ENCODE results near the gene ALS2CL. TPM values are rescaled to one million over a fixed set of nuclear protein-coding genes. Genes with fewer than 3 reads are reported as not detected.

The ALS2CL gene
- total RNA-seq, 6 experiments from 2014 or later, result 1.7 to 3.9 (median 2.4) TPM

- DNase-seq, result no peak
- Mint-ChIP-seq H3K27me3 (ENCODE audit: insufficient read depth) (peaks cover 36% of the 10 kb centered on the region), H3K4me3 (no peak overlapping the region), H3K36me3 (ENCODE audit: low read depth) (peaks cover 6% of the 10 kb centered on the region; the same call in 1 of the 2 replicates), H3K4me1 (ENCODE audit: low read depth) (peaks cover 32% of the 10 kb centered on the region), H3K9me3 (peaks cover 7% of the 10 kb centered on the region), H3K27ac (no peak overlapping the region)
- TF ChIP-seq CTCF (IDR thresholded peaks at IDR 0.05), result no peak
Observed at GRCh38 chr3:46656778-46657556, 36.5 kb downstream of the ALS2CL start.

- H3K36me3 Mint-ChIP-seq (ENCODE audit: low read depth), result peaks cover 10% of the 10 kb centered on the region; the same call in 1 of the 2 replicates
- DNase-seq, result no peak
- peaks cover 11% of the 10 kb centered on the region for H3K9me3 Mint-ChIP-seq
- H3K4me1 Mint-ChIP-seq (ENCODE audit: low read depth), result peaks cover 21% of the 10 kb centered on the region
- H3K27ac Mint-ChIP-seq, result no peak overlapping the region
- H3K4me3 Mint-ChIP-seq, result no peak overlapping the region
- H3K27me3 Mint-ChIP-seq (ENCODE audit: insufficient read depth), result peaks cover 25% of the 10 kb centered on the region
- TF ChIP-seq CTCF (IDR thresholded peaks at IDR 0.05), result no peak
Observed at GRCh38 chr3:46655271-46655670, 38.2 kb downstream of the ALS2CL start.

- Mint-ChIP-seq H3K36me3 (ENCODE audit: low read depth) (peaks cover 10% of the 10 kb centered on the region; the same call in 1 of the 2 replicates), H3K4me1 (ENCODE audit: low read depth) (peaks cover 11% of the 10 kb centered on the region), H3K4me3 (no peak overlapping the region), H3K27me3 (ENCODE audit: insufficient read depth) (peaks cover 18% of the 10 kb centered on the region), H3K27ac (no peak overlapping the region), H3K9me3 (peaks cover 11% of the 10 kb centered on the region)
- DNase-seq, result no peak
- no peak for TF ChIP-seq CTCF (IDR thresholded peaks at IDR 0.05)
Observed at GRCh38 chr3:46651084-46651483, 42.4 kb downstream of the ALS2CL start.

GRCh38 chr3:46649436-46649835 is 44.0 kb downstream of the ALS2CL start:
- peaks cover 11% of the 10 kb centered on the region for H3K4me1 Mint-ChIP-seq (ENCODE audit: low read depth)
- peaks cover 10% of the 10 kb centered on the region; the same call in 1 of the 2 replicates for H3K36me3 Mint-ChIP-seq (ENCODE audit: low read depth)
- peaks cover 11% of the 10 kb centered on the region for H3K9me3 Mint-ChIP-seq
- DNase-seq, result no peak
- H3K27me3 Mint-ChIP-seq (ENCODE audit: insufficient read depth), result peaks cover 13% of the 10 kb centered on the region
- H3K27ac Mint-ChIP-seq, result no peak overlapping the region
- H3K4me3 Mint-ChIP-seq, result no peak overlapping the region
- no peak for TF ChIP-seq CTCF (IDR thresholded peaks at IDR 0.05)

- peaks cover 10% of the 10 kb centered on the region for H3K27me3 Mint-ChIP-seq (ENCODE audit: insufficient read depth)
- peaks cover 11% of the 10 kb centered on the region for H3K4me1 Mint-ChIP-seq (ENCODE audit: low read depth)
- TF ChIP-seq CTCF (IDR thresholded peaks at IDR 0.05), result no peak
- H3K9me3 Mint-ChIP-seq, result peaks cover 11% of the 10 kb centered on the region
- H3K36me3 Mint-ChIP-seq (ENCODE audit: low read depth), result peaks cover 10% of the 10 kb centered on the region; the same call in 1 of the 2 replicates
- no peak for DNase-seq
- H3K4me3 Mint-ChIP-seq, result no peak overlapping the region
- H3K27ac Mint-ChIP-seq, result no peak overlapping the region
Observed at GRCh38 chr3:46648096-46648495, 45.4 kb downstream of the ALS2CL start.

Measured in HFFc6 (cell line).